ENCODE measurements around the gene TMEM123.
"Not testable (repeated sequence)": the region's sequence is repeated elsewhere in the genome, so short reads cannot be mapped to it uniquely, and the experiment has no call there.

TMEM123 gene

DNA sequence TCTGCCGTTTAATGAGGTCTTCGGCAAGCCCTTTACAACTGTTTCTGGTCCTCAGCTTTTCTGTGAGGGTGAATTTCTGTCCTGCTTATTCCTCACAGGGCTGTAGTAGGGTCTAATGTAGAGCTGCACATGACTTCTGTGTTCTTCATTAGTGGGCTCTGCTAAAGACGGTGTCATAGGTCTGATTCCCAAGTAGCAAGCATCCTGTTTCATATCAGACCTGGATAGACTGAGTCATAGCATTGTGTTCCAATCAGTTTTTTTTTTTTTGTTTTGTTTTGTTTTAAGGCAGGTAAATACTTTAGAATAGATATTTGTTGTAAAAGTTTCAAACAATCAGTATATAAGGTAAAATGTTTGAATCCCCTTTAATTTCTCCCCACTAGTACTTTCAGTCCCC, 70.2 kb downstream of the TMEM123 start:
- Histone ChIP-seq H4K20me1 (ENCODE audit: insufficient read depth, low read length) (no peaks in the 10 kb centered on the region), H3K4me1 (ENCODE audit: insufficient read depth, low read length, severe bottlenecking) (no peaks in the 10 kb centered on the region), H3K79me2 (ENCODE audit: insufficient read depth, low read length) (no peaks in the 10 kb centered on the region), H3K9me2 (ENCODE audit: low read depth, low read length) (no peaks in the 10 kb centered on the region), H2AFZ (ENCODE audit: low read length) (no peak overlapping the region), H3K9me3 (ENCODE audit: low read length) (no peaks in the 10 kb centered on the region), H3K27me3 (ENCODE audit: insufficient read depth, low read length) (no peaks in the 10 kb centered on the region), H3K27ac (ENCODE audit: low read depth, low read length, poor library complexity, severe bottlenecking) (no peak overlapping the region), H3K4me3 (ENCODE audit: low read depth, low read length, poor library complexity, severe bottlenecking) (no peak overlapping the region), H3K36me3 (ENCODE audit: insufficient read depth, low read length) (peaks cover 55% of the 10 kb centered on the region), H3K9ac (ENCODE audit: low read length) (no peak overlapping the region), H3K4me2 (ENCODE audit: low read length) (no peak overlapping the region), H3F3A (ENCODE audit: insufficient read depth, low read length) (0 out of 2 replicates have a peak, but pooled peaks cover 4% of the 10 kb centered on the region)
- TF ChIP-seq EZH2 (IDR thresholded peaks at IDR 0.05; ENCODE audit: borderline replicate concordance, low read length) = no peak

DNA sequence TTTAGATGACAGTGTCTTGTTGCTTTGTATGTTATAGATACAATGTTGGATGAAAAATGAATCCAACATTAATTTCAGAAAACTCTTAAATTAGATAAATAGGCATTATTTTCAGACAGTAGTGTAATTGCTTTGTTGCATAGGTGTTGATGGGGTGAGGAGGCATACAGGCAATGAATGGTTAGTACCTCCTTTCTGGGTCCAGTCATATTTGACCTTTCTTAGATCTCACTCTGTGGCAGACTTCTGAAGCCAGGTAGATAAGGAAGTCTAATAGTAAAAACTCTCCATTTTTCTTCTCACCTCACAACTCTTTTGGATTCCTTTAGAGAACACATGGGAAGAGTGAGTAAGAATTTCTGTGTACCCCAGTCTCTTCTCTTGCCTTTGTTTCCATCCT, 73.7 kb downstream of the TMEM123 start:
- TF ChIP-seq, protein P1, sequence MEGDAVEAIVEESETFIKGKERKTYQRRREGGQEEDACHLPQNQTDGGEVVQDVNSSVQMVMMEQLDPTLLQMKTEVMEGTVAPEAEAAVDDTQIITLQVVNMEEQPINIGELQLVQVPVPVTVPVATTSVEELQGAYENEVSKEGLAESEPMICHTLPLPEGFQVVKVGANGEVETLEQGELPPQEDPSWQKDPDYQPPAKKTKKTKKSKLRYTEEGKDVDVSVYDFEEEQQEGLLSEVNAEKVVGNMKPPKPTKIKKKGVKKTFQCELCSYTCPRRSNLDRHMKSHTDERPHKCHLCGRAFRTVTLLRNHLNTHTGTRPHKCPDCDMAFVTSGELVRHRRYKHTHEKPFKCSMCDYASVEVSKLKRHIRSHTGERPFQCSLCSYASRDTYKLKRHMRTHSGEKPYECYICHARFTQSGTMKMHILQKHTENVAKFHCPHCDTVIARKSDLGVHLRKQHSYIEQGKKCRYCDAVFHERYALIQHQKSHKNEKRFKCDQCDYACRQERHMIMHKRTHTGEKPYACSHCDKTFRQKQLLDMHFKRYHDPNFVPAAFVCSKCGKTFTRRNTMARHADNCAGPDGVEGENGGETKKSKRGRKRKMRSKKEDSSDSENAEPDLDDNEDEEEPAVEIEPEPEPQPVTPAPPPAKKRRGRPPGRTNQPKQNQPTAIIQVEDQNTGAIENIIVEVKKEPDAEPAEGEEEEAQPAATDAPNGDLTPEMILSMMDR (IDR thresholded peaks at IDR 0.05; ENCODE audit: low read length) = no peak
- no peak for TF ChIP-seq EZH2 (IDR thresholded peaks at IDR 0.05; ENCODE audit: borderline replicate concordance, low read length)
- peaks cover 4% of the 10 kb centered on the region; the same call in 1 of the 2 replicates for H3F3A ChIP-seq (ENCODE audit: insufficient read depth, low read length)
- H3K4me3 ChIP-seq (ENCODE audit: low read depth, low read length, poor library complexity, severe bottlenecking) = no peak overlapping the region
- no peaks in the 10 kb centered on the region for H4K20me1 ChIP-seq (ENCODE audit: insufficient read depth, low read length)
- H3K27ac ChIP-seq (ENCODE audit: low read depth, low read length, poor library complexity, severe bottlenecking) = no peak overlapping the region
- no peaks in the 10 kb centered on the region for H3K4me1 ChIP-seq (ENCODE audit: insufficient read depth, low read length, severe bottlenecking)
- no peak overlapping the region for H3K9ac ChIP-seq (ENCODE audit: low read length)
- peaks cover 61% of the 10 kb centered on the region for H3K36me3 ChIP-seq (ENCODE audit: insufficient read depth, low read length)
- H3K9me2 ChIP-seq (ENCODE audit: low read depth, low read length) = no peaks in the 10 kb centered on the region
- H3K27me3 ChIP-seq (ENCODE audit: insufficient read depth, low read length) = no peaks in the 10 kb centered on the region
- H3K79me2 ChIP-seq (ENCODE audit: insufficient read depth, low read length) = no peaks in the 10 kb centered on the region
- H3K9me3 ChIP-seq (ENCODE audit: low read length) = no peaks in the 10 kb centered on the region
- H3K4me2 ChIP-seq (ENCODE audit: low read length) = no peak overlapping the region
- H2AFZ ChIP-seq (ENCODE audit: low read length) = no peak overlapping the region

DNA sequence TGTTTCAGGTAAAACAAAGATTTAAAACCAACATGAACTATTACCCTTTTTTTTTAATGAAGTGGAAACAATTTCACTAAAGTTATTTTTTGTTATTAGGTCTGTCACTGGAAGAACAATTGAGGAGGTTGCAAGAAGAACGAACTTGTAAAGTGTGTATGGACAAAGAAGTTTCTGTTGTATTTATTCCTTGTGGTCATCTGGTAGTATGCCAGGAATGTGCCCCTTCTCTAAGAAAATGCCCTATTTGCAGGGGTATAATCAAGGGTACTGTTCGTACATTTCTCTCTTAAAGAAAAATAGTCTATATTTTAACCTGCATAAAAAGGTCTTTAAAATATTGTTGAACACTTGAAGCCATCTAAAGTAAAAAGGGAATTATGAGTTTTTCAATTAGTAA, 74.7 kb downstream of the TMEM123 start:
- TF ChIP-seq, protein P1 (IDR thresholded peaks at IDR 0.05; ENCODE audit: low read length) = no peak
- TF ChIP-seq EZH2 (IDR thresholded peaks at IDR 0.05; ENCODE audit: borderline replicate concordance, low read length) = no peak

DNA sequence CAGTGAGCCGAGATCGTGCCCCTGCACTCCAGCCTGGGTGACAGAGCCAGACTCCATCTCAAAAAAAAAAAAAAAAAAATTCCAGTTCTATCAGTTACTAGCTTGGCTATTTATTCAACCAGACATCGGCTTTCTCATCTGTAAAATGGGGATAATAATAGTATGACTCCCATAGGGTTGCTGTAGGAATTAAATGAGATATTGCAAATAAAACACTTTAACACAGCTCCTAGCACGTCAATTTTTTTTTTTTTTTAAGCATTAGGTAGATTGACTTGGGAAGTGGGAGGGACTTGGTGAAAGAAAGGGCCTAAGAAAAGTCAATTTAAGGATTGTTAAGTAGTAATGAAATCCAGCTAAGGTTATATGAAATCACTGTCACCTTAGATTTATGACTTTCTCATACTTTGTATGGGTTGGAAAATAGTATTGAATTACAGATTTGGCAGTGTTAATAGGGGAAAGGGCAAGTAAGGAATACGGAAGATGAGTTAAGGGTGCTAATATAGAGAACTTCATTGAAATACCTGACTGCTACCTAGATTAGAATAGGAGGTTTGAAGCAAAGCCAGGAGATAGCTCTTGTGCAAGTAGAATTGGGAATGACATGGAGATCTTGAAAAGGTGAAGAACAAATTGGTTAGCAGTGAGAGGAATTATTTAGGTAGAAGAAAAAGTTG, 76.7 kb downstream of the TMEM123 start:
- no peaks in the 10 kb centered on the region for H3K4me1 ChIP-seq (ENCODE audit: insufficient read depth, low read length, severe bottlenecking)
- no peak overlapping the region for H3K4me2 ChIP-seq (ENCODE audit: low read length)
- H3F3A ChIP-seq (ENCODE audit: insufficient read depth, low read length) = peaks cover 4% of the 10 kb centered on the region; the same call in 1 of the 2 replicates
- H2AFZ ChIP-seq (ENCODE audit: low read length) = no peak overlapping the region
- peaks cover 58% of the 10 kb centered on the region for H3K36me3 ChIP-seq (ENCODE audit: insufficient read depth, low read length)
- H3K79me2 ChIP-seq (ENCODE audit: insufficient read depth, low read length) = no peaks in the 10 kb centered on the region
- no peaks in the 10 kb centered on the region for H4K20me1 ChIP-seq (ENCODE audit: insufficient read depth, low read length)
- no peaks in the 10 kb centered on the region for H3K9me2 ChIP-seq (ENCODE audit: low read depth, low read length)
- no peaks in the 10 kb centered on the region for H3K27me3 ChIP-seq (ENCODE audit: insufficient read depth, low read length)
- no peak overlapping the region for H3K4me3 ChIP-seq (ENCODE audit: low read depth, low read length, poor library complexity, severe bottlenecking)
- H3K9me3 ChIP-seq (ENCODE audit: low read length) = no peaks in the 10 kb centered on the region
- no peak overlapping the region for H3K27ac ChIP-seq (ENCODE audit: low read depth, low read length, poor library complexity, severe bottlenecking)
- TF ChIP-seq EZH2 (IDR thresholded peaks at IDR 0.05; ENCODE audit: borderline replicate concordance, low read length) = no peak
- TF ChIP-seq, protein P1 (IDR thresholded peaks at IDR 0.05; ENCODE audit: low read length) = no peak
- H3K9ac ChIP-seq (ENCODE audit: low read length) = no peak overlapping the region

More for the DNA sequence above, 74.7 kb downstream of the TMEM123 start:
- no peak overlapping the region for H3K4me2 ChIP-seq (ENCODE audit: low read length)
- no peaks in the 10 kb centered on the region for H3K9me2 ChIP-seq (ENCODE audit: low read depth, low read length)
- no peaks in the 10 kb centered on the region for H3K79me2 ChIP-seq (ENCODE audit: insufficient read depth, low read length)
- peaks cover 61% of the 10 kb centered on the region for H3K36me3 ChIP-seq (ENCODE audit: insufficient read depth, low read length)
- H3F3A ChIP-seq (ENCODE audit: insufficient read depth, low read length) = peaks cover 4% of the 10 kb centered on the region; the same call in 1 of the 2 replicates
- no peaks in the 10 kb centered on the region for H4K20me1 ChIP-seq (ENCODE audit: insufficient read depth, low read length)
- no peak overlapping the region for H3K4me3 ChIP-seq (ENCODE audit: low read depth, low read length, poor library complexity, severe bottlenecking)
- H3K4me1 ChIP-seq (ENCODE audit: insufficient read depth, low read length, severe bottlenecking) = no peaks in the 10 kb centered on the region
- no peak overlapping the region for H2AFZ ChIP-seq (ENCODE audit: low read length)
- H3K27me3 ChIP-seq (ENCODE audit: insufficient read depth, low read length) = no peaks in the 10 kb centered on the region
- H3K27ac ChIP-seq (ENCODE audit: low read depth, low read length, poor library complexity, severe bottlenecking) = no peak overlapping the region
- H3K9ac ChIP-seq (ENCODE audit: low read length) = no peak overlapping the region
- H3K9me3 ChIP-seq (ENCODE audit: low read length) = no peaks in the 10 kb centered on the region

DNA sequence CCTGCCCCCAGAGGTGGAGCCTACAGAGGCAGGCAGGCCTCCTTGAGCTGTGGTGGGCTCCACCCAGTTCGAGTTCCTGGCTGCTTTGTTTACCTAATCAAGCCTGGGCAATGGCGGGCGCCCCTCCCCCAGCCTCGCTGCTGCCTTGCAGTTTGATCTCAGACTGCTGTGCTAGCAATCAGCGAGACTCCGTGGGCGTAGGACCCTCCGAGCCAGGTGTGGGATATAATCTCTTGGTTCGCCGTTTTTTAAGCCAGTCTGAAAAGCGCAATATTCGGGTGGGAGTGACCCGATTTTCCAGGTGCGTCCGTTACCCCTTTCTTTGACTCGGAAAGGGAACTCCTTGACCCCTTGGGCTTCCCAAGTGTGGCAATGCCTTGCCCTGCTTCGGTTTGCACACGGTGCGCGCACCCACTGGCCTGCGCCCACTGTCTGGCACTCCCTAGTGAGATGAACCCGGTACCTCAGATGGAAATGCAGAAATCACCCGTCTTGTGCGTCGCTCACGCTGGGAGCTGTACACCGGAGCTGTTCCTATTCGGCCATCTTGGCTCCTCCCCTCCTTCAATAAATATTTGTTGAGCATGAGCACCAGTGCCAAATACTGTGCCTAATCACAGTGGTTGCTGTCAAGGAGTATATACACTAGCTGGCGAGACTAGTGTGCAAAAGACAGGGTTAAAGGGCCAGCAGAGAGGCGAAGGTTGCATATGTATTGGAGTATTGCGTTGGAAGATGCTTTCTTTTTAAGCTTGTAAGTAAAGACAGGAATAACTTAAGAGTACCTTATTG, 77.7 kb downstream of the TMEM123 start:
- not testable (repeated sequence) for H3K27ac ChIP-seq (ENCODE audit: low read depth, low read length, poor library complexity, severe bottlenecking); H3K4me3 ChIP-seq (ENCODE audit: low read depth, low read length, poor library complexity, severe bottlenecking); H3K9me3 ChIP-seq (ENCODE audit: low read length); H3K79me2 ChIP-seq (ENCODE audit: insufficient read depth, low read length); H3F3A ChIP-seq (ENCODE audit: insufficient read depth, low read length); H3K9ac ChIP-seq (ENCODE audit: low read length); H3K9me2 ChIP-seq (ENCODE audit: low read depth, low read length); H2AFZ ChIP-seq (ENCODE audit: low read length); H4K20me1 ChIP-seq (ENCODE audit: insufficient read depth, low read length); H3K27me3 ChIP-seq (ENCODE audit: insufficient read depth, low read length); H3K4me1 ChIP-seq (ENCODE audit: insufficient read depth, low read length, severe bottlenecking); H3K4me2 ChIP-seq (ENCODE audit: low read length)
- H3K36me3 ChIP-seq (ENCODE audit: insufficient read depth, low read length) = peaks cover 48% of the 10 kb centered on the region

Data from OCI-LY1 (cell line).